HUES64 (cell line): Measurements from ENCODE around the gene MORF4L2.
"Not testable (repeated sequence)": the region's sequence is repeated elsewhere in the genome, so short reads cannot be mapped to it uniquely, and the experiment has no call there.

Experiments
- H3K27ac ChIP-seq: 2 replicates; pipeline ENCODE4 v1.7.0; 2013; ENCODE audit warnings: low read depth, low read length, inconsistent platforms
- H3K27me3 ChIP-seq: 2 replicates; pipeline ENCODE4 v1.6.1; 2013; ENCODE audit warnings: mild to moderate bottlenecking, low read length; ENCODE audit not compliant: insufficient read depth
- H3K36me3 ChIP-seq: 2 replicates; pipeline ENCODE4 v1.6.1; 2013; ENCODE audit warnings: mild to moderate bottlenecking, low read length; ENCODE audit not compliant: insufficient read depth
- H3K4me1 ChIP-seq: 2 replicates; pipeline ENCODE4 v1.6.1; 2013; ENCODE audit warnings: mild to moderate bottlenecking, low read length, moderate library complexity; ENCODE audit not compliant: insufficient read depth
- H3K4me3 ChIP-seq: 2 replicates; pipeline ENCODE4 v1.5.1; 2013; ENCODE audit warnings: mild to moderate bottlenecking, low read length, moderate library complexity
- H3K9ac ChIP-seq: 2 replicates; pipeline ENCODE4 v1.6.1; 2013; ENCODE audit warnings: mild to moderate bottlenecking, low read depth, low read length
- H3K9me3 ChIP-seq: 2 replicates; pipeline ENCODE4 v1.6.1; 2013; ENCODE audit warnings: low read depth, low read length; ENCODE audit not compliant: insufficient read depth
- WGBS: fragments of 150-250, 120-280 bp; methylation state at CpG from one replicate; pipeline ENCODE4 v1.1.7; 2013; ENCODE audit warnings: missing lambda C conversion rate; 5-methylcytosine and 5-hydroxymethylcytosine counted together

Gene MORF4L2

DNA sequence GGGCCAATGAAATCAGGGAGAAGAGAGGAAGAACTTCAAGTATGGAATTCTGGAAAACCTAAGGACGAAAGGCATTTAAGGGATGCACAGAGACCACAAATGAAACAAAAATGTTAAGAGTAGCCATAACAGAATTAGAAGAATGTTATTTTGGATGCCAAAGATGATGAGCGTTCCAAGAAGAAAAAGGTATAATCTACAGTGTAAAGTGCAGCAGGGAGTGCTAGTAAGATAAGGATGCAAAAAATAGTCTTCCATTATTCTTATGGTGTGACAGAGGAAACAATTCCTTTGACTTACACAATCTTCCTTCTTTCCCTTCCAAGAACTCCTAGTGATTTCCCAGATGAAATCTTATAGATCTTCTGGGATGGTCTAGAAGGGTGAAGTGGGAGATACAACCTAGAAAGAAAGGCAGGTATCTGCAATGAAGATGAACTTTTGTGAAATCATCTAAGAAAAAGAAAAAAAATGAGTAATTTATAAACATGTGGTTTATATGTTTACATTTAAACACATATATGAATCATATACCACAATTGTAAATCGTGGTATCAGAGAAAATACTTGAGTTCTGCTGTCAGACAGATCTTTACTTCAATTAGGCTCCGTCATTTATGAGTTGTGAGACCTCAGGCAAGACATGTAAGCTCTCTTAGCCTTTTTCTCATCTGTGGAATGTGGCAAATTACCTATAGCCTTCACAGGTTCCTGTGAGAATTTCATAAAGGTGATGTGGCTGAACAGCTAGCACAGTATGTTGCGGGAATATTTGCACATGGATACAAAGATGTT lies 8.1 kb downstream of the MORF4L2 start:
- Histone ChIP-seq H3K4me1 (0 out of 2 replicates have a peak, but pooled peaks cover 10% of the 10 kb centered on the region), H3K4me3 (no peak overlapping the region), H3K27me3 (no peaks in the 10 kb centered on the region), H3K9ac (no peak overlapping the region), H3K9me3 (no peaks in the 10 kb centered on the region), H3K36me3 (peaks cover 81% of the 10 kb centered on the region), H3K27ac (no peak overlapping the region)
- 95% methylated on average over 5 of the region's 5 CpGs for WGBS

GRCh38 chrX:103674531-103675454 lies 11.7 kb downstream of the MORF4L2 start:
- peaks cover 47% of the 10 kb centered on the region for H3K36me3 ChIP-seq
- 0 out of 2 replicates have a peak, but pooled peaks cover 10% of the 10 kb centered on the region for H3K4me1 ChIP-seq
- 74% methylated on average over 7 of the region's 8 CpGs for WGBS
- no peaks in the 10 kb centered on the region for H3K27me3 ChIP-seq
- H3K4me3 ChIP-seq: no peak overlapping the region
- H3K9ac ChIP-seq: no peak overlapping the region
- no peaks in the 10 kb centered on the region for H3K9me3 ChIP-seq
- H3K27ac ChIP-seq: no peak overlapping the region

DNA sequence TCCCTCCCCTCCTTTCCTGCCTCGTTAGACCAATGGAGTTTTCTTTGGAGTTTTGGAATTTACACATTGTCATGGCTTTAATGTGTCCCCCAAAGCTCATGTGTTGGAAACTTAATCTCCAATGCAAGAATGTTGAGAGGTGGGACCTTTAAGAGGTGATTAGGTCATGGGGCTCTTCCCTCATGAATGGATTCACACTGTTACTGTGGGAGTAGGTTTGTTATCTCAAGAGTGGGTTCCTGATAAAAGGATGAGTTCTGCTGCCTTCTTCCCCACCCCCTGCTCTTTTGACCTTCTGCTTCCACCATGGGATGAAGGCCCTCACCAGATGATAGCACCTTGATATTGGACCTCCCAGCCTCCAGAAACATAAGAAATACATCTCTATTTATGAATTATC lies 16.8 kb downstream of the MORF4L2 start:
- H3K4me1 ChIP-seq: 0 out of 2 replicates have a peak, but pooled peaks cover 3% of the 10 kb centered on the region
- H3K27me3 ChIP-seq: no peaks in the 10 kb centered on the region
- H3K9me3 ChIP-seq: no peaks in the 10 kb centered on the region
- no peak overlapping the region for H3K4me3 ChIP-seq
- H3K9ac ChIP-seq: no peak overlapping the region
- H3K27ac ChIP-seq: no peak overlapping the region
- no CpG with 5 or more reads among the region's 1 CpG for whole genome bisulfite sequencing
- no peaks in the 10 kb centered on the region for H3K36me3 ChIP-seq

DNA sequence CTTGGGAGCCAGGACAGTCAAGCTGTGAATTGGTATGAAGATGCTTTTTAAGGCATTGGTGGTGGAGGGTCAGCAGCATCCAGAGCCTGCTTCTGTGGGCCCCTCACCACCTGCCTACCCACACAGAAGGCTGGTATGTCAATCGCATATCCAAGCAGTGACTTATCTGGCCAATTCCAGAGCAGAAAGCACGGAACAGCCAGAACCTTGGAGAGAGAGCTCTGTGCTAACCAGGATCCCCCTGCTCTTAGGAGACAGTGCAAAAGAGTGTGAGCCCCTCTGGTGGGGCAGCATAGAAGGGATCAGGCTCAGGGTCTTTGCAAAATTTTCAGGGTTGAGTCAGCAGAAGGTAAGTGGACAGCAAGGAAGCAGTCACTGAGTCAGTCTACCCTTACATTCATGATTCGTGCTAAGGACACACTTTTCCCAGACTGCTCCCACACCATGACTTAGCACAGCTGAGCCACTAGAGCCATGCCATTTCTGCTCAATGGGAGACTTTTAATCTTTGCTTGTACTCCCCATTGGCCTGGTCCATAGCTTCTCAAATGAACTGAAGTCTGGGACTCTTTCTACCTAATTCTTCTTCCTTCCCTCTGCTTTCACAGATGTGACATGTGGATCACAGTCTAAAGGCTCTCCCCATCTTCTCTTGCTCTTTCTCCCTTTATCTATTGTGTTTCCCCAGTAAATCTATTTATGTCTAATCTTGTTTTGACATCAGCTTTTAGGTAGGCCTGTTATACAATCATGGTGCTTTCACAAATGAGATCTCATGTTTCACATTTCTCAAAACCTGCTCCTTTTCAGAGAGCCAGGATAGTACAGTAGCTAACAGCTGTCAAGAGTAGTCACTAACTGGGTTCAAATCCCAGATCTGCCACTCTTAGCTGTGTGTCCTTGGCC lies 20.0 kb downstream of the MORF4L2 start:
- WGBS: 90% methylated on average over 3 of the region's 3 CpGs
- H3K4me3 ChIP-seq: no peak overlapping the region
- H3K9me3 ChIP-seq: no peaks in the 10 kb centered on the region
- H3K9ac ChIP-seq: no peak overlapping the region
- H3K4me1 ChIP-seq: no peaks in the 10 kb centered on the region; the same call in 1 of the 2 replicates
- no peak overlapping the region for H3K27ac ChIP-seq
- no peaks in the 10 kb centered on the region for H3K36me3 ChIP-seq
- no peaks in the 10 kb centered on the region for H3K27me3 ChIP-seq

DNA sequence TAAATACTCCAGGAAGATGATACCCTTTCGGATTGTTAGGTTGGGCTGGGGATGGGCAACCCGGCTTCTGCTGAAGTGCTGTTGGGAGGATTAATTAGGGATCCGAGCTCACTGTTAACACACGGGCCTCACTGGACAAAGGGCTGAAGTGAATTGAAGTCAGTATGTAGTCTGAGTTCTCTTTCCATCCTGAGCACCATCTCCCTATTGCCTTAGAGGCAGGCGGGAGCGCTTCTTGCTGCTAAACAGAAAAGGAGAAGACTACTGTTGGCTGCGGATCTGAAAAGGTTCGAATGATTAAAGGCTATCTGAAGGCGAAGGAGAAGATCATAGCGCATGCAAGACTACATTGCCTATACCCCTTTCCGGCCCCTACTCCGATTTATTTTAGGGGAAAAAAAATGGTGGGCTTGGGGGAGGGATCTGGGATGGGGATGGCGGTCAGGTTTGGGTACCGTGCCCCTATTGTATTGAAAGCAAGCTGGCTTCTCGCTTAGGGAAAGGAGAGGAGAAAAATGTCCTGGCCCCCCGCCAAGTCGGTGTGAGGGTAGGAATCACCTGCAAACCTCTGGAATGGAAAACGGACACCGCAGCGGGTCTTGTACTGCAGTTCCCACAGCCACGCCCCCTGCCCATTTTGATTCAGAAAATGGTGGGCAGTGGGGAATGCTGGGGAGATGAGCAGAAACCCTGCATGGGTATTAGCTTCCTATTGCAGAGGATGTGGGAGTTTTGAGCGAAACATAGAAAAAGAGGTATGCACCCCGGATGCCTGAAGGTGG lies 22.3 kb downstream of the MORF4L2 start:
- Histone ChIP-seq H3K27ac (no peak overlapping the region), H3K36me3 (no peaks in the 10 kb centered on the region), H3K4me3 (peak overlapping the region; percentile 34), H3K4me1 (no peaks in the 10 kb centered on the region; the same call in 1 of the 2 replicates), H3K9ac (no peak overlapping the region), H3K9me3 (no peaks in the 10 kb centered on the region), H3K27me3 (no peaks in the 10 kb centered on the region)
- 90% methylated on average over 23 of the region's 23 CpGs for WGBS

- WGBS: 100% methylated on average over 1 of the region's 2 CpGs
- H3K4me1 ChIP-seq, H3K27ac ChIP-seq, H3K27me3 ChIP-seq, H3K9ac ChIP-seq, H3K9me3 ChIP-seq, H3K36me3 ChIP-seq, H3K4me3 ChIP-seq: not testable (repeated sequence)
These were observed 27.0 kb downstream of the MORF4L2 start for GRCh38 chrX:103659460-103659859.

GRCh38 chrX:103658681-103659433 lies 27.6 kb downstream of the MORF4L2 start:
- Histone ChIP-seq H3K27ac (no peak overlapping the region), H3K4me1 (no peaks in the 10 kb centered on the region; the same call in 1 of the 2 replicates), H3K4me3 (no peak overlapping the region), H3K9me3 (no peaks in the 10 kb centered on the region), H3K27me3 (no peaks in the 10 kb centered on the region), H3K36me3 (no peaks in the 10 kb centered on the region), H3K9ac (no peak overlapping the region)
- whole genome bisulfite sequencing: 88% methylated on average over 4 of the region's 5 CpGs

DNA sequence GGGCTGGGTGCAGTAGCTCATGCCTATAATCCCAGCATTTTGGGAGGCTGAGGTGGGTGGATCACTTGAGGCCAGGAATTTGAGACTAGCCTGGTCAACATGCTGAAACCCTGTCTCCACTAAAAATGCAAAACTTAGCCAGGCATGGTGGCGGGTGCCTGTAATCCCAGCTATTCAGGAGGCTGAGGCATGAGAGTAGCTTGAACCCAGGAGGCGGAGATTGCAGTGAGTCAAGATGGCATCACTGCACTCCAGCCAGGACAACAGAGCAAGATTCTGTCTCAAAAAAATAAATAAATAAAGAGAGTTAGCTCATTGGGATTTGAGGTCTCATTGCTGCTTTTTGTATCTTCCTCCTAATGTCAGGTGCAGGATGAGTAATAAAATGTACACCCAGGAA lies 29.4 kb downstream of the MORF4L2 start:
- not testable (repeated sequence) for H3K36me3 ChIP-seq, H3K9me3 ChIP-seq, H3K27ac ChIP-seq, H3K9ac ChIP-seq, H3K4me3 ChIP-seq, H3K4me1 ChIP-seq, H3K27me3 ChIP-seq
- WGBS: 94% methylated on average over 2 of the region's 2 CpGs

- H3K36me3 ChIP-seq: no peaks in the 10 kb centered on the region
- no peaks in the 10 kb centered on the region for H3K9me3 ChIP-seq
- no peak overlapping the region for H3K4me3 ChIP-seq
- H3K9ac ChIP-seq: no peak overlapping the region
- H3K4me1 ChIP-seq: no peaks in the 10 kb centered on the region
- WGBS: 61% methylated on average over 3 of the region's 3 CpGs
- no peak overlapping the region for H3K27ac ChIP-seq
- no peaks in the 10 kb centered on the region for H3K27me3 ChIP-seq
These were observed 29.9 kb downstream of the MORF4L2 start for GRCh38 chrX:103656617-103657016.
